ENCODE results near the gene KIAA0232. TPM values are rescaled to one million over a fixed set of nuclear protein-coding genes. Genes with fewer than 3 reads are reported as not detected.

The KIAA0232 gene
- total and polyA plus RNA-seq, 4 donors, result 8.9 to 34.4 (median 18.5) TPM

GRCh38 chr4:6857009-6857882, 74.7 kb downstream of the KIAA0232 start:
- Histone ChIP-seq H3K4me1 (ENCODE audit: control insufficient read depth in 4 of 4, insufficient read depth in 4 of 4, low read length in 3 of 4) (peaks cover 3 to 7% (median 4%) of the 10 kb centered on the region in 4 donors), H3K9me3 (ENCODE audit: control insufficient read depth in 4 of 4, low read length in 3 of 4) (peaks cover 0 to 2% (median 0%) of the 10 kb centered on the region in 4 donors), H3K27ac (ENCODE audit: low read depth in 1 of 2, low read length in 2 of 2) (no peak overlapping the region), H3K9ac (ENCODE audit: low read depth in 1 of 2, low read length in 2 of 2) (no peak overlapping the region), H3K36me3 (ENCODE audit: control insufficient read depth in 4 of 4, insufficient read depth in 3 of 4, low read depth in 1 of 4, low read length in 3 of 4) (peaks cover 9 to 43% (median 23%) of the 10 kb centered on the region in 4 donors), H3K27me3 (ENCODE audit: control insufficient read depth in 4 of 4, insufficient read depth in 4 of 4, low read length in 3 of 4) (no peaks in the 10 kb centered on the region), H3K4me3 (ENCODE audit: low read depth in 1 of 3, low read length in 3 of 3) (no peak overlapping the region)
- DNase-seq (ENCODE audit: low spot score), result no peak
- no peak for TF ChIP-seq ZBTB33 (IDR thresholded peaks at IDR 0.05)
- TF ChIP-seq NR2F2 (IDR thresholded peaks at IDR 0.05), result no peak
- TF ChIP-seq HNF4G (IDR thresholded peaks at IDR 0.05), result no peak
- TF ChIP-seq CTCF (IDR thresholded peaks at IDR 0.05; ENCODE audit: low read depth, low read length, missing input control), result no peak
- no peak for TF ChIP-seq REST (IDR thresholded peaks at IDR 0.05)
- no peak for TF ChIP-seq ATF3 (IDR thresholded peaks at IDR 0.05)
- TF ChIP-seq HNF4A (conservative IDR thresholded peaks at IDR 0.05), result no peak
- TF ChIP-seq GABPA (IDR thresholded peaks at IDR 0.05 in 1 of 2, conservative IDR thresholded peaks at IDR 0.05 in 1 of 2), result no peak
- no peak for TF ChIP-seq MAX (IDR thresholded peaks at IDR 0.05)
- no peak for TF ChIP-seq YY1 (IDR thresholded peaks at IDR 0.05)
- TF ChIP-seq SP1 (IDR thresholded peaks at IDR 0.05), result no peak
- TF ChIP-seq FOXA2 (IDR thresholded peaks at IDR 0.05), result no peak
- no peak for TF ChIP-seq FOXA1 (IDR thresholded peaks at IDR 0.05)
- TF ChIP-seq JUND (IDR thresholded peaks at IDR 0.05), result no peak
- WGBS, result 93% methylated on average over 6 of the region's 6 CpGs
